Neural progenitor cell (in vitro differentiated cells): ENCODE measurements around the gene GNPTAB. TPM values are rescaled to one million over a fixed set of nuclear protein-coding genes. Genes with fewer than 3 reads are reported as not detected.
A peak's percentile ranks its signal among the peaks of the same experiment; 100 is the strongest.

Source experiments
- DNase-seq: peaks from one replicate; pipeline ENCODE4 v3.0.0-alpha.2; 2016; ENCODE audit warnings: low spot score
- H2AFZ ChIP-seq: fragments of 200-600 bp; sonication (generic); replicated peaks from 2 replicates; pipeline ENCODE4 v1.6.1; 2016; ENCODE audit warnings: antibody characterized with exemption
- H3F3A ChIP-seq: fragments of 200-600 bp; sonication (generic); 2 replicates; pipeline ENCODE4 v1.6.1; 2016; ENCODE audit warnings: antibody characterized with exemption, low read depth
- H3K27ac ChIP-seq: fragments of 200-600 bp; sonication (generic); 2 replicates; pipeline ENCODE4 v1.5.1; 2016; ENCODE audit warnings: mild to moderate bottlenecking
- H3K27me3 ChIP-seq: fragments of 200-600 bp; sonication (generic); 2 replicates; pipeline ENCODE4 v1.6.1; 2016; ENCODE audit warnings: mild to moderate bottlenecking, moderate library complexity
- H3K36me3 ChIP-seq: fragments of 200-600 bp; sonication (generic); 2 replicates; pipeline ENCODE4 v1.5.1; 2016
- H3K4me1 ChIP-seq: fragments of 200-600 bp; sonication (generic); 2 replicates; pipeline ENCODE4 v1.6.1; 2016; ENCODE audit warnings: mixed run types
- H3K4me2 ChIP-seq: fragments of 200-600 bp; sonication (generic); 2 replicates; pipeline ENCODE4 v1.6.1; 2016
- H3K4me3 ChIP-seq: fragments of 200-600 bp; sonication (generic); 2 replicates; pipeline ENCODE4 v1.5.1; 2016
- H3K79me2 ChIP-seq: fragments of 200-600 bp; sonication (generic); 2 replicates; pipeline ENCODE4 v1.6.1; 2016; ENCODE audit warnings: low read depth
- H3K9ac ChIP-seq: fragments of 200-600 bp; sonication (generic); 2 replicates; pipeline ENCODE4 v1.6.1; 2016
- H3K9me3 ChIP-seq: fragments of 200-600 bp; sonication (generic); 2 replicates; pipeline ENCODE4 v1.5.1; 2016; ENCODE audit warnings: low read depth
- H4K20me1 ChIP-seq: fragments of 200-600 bp; sonication (generic); 2 replicates; pipeline ENCODE4 v1.6.1; 2016; ENCODE audit warnings: low read depth
- H3K27ac Mint-ChIP-seq: 3 replicates; pipeline ENCODE4 v1.8.0; 2021; ENCODE audit warnings: mixed read lengths
- H3K27me3 Mint-ChIP-seq: 2 replicates; pipeline ENCODE4 v1.8.0; 2022; ENCODE audit warnings: low read depth, mild to moderate bottlenecking, inconsistent platforms, moderate library complexity, mixed read lengths; ENCODE audit not compliant: insufficient read depth
- H3K36me3 Mint-ChIP-seq: 3 replicates; pipeline ENCODE4 v1.8.0; 2021; ENCODE audit warnings: mixed read lengths
- H3K4me1 Mint-ChIP-seq: 3 replicates; pipeline ENCODE4 v1.8.0; 2021; ENCODE audit warnings: mixed read lengths
- H3K4me3 Mint-ChIP-seq: 3 replicates; pipeline ENCODE4 v1.8.0; 2021; ENCODE audit warnings: mild to moderate bottlenecking, moderate library complexity, mixed read lengths
- H3K9me3 Mint-ChIP-seq: 3 replicates; pipeline ENCODE4 v1.8.0; 2020; ENCODE audit warnings: mixed read lengths
- EZH2 ChIP-seq: fragments of 200-600 bp; sonication (generic); IDR thresholded peaks from 2 replicates; pipeline ENCODE4 v1.6.1; 2017; ENCODE audit warnings: antibody characterized with exemption, mild to moderate bottlenecking, moderate library complexity
- EZH2phosphoT487 ChIP-seq: fragments of 200-600 bp; sonication (generic); IDR thresholded peaks from 2 replicates; pipeline ENCODE4 v1.6.1; 2017; ENCODE audit warnings: antibody characterized with exemption
- total RNA-seq: library from RNA; depleted of rRNA; stranded (reverse); fragments of >200 nt; gene quantifications from 2 replicates; pipeline ENCODE4 v1.2.3, GENCODE V29; 2015; ENCODE audit warnings: low replicate concordance
- TF ChIP-seq, protein P1 (sequence below): fragments of 200-600 bp; sonication (generic); IDR thresholded peaks from 2 replicates; pipeline ENCODE4 v1.5.1; 2017; ENCODE audit warnings: antibody characterized with exemption, mild to moderate bottlenecking

The GNPTAB gene
- total RNA-seq, 1 donor from 2014 or later: 24.0 TPM

DNA sequence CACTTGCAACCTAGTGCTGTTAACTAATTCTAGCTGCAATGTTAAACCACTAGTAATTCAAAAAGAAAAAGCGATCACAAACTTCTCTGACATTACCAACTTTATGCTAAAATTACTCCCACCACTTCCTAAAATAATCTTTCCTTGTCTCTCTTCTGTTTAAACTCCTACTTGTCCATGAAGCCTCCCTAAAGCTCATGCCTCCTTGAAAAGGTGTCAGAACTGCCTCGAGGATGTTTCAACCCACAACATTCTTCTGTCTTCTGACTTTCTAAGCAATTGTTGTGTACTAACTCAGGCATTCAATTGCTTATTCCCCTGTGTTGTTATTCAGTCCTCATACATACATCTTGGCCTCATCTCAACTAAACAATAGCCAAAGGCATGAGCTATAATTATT, 5.9 kb downstream of the GNPTAB start:
- Histone ChIP-seq H4K20me1 (no peaks in the 10 kb centered on the region), H3K4me3 (no peak overlapping the region), H3K36me3 (no peaks in the 10 kb centered on the region), H3K27me3 (no peaks in the 10 kb centered on the region), H3K9ac (no peak overlapping the region), H3K79me2 (peaks cover 28% of the 10 kb centered on the region), H3K4me2 (no peak overlapping the region), H3K4me1 (no peaks in the 10 kb centered on the region), H2AFZ (no peak overlapping the region), H3F3A (no peaks in the 10 kb centered on the region), H3K27ac (no peak overlapping the region), H3K9me3 (no peaks in the 10 kb centered on the region)
- Mint-ChIP-seq H3K27ac (no peak overlapping the region), H3K4me1 (peaks cover 2% of the 10 kb centered on the region), H3K9me3 (peaks cover 2% of the 10 kb centered on the region), H3K36me3 (no peaks in the 10 kb centered on the region), H3K4me3 (no peak overlapping the region), H3K27me3 (peaks cover 6% of the 10 kb centered on the region)
- no peak for TF ChIP-seq EZH2phosphoT487
- no peak for TF ChIP-seq EZH2
- TF ChIP-seq, protein P1, sequence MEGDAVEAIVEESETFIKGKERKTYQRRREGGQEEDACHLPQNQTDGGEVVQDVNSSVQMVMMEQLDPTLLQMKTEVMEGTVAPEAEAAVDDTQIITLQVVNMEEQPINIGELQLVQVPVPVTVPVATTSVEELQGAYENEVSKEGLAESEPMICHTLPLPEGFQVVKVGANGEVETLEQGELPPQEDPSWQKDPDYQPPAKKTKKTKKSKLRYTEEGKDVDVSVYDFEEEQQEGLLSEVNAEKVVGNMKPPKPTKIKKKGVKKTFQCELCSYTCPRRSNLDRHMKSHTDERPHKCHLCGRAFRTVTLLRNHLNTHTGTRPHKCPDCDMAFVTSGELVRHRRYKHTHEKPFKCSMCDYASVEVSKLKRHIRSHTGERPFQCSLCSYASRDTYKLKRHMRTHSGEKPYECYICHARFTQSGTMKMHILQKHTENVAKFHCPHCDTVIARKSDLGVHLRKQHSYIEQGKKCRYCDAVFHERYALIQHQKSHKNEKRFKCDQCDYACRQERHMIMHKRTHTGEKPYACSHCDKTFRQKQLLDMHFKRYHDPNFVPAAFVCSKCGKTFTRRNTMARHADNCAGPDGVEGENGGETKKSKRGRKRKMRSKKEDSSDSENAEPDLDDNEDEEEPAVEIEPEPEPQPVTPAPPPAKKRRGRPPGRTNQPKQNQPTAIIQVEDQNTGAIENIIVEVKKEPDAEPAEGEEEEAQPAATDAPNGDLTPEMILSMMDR: no peak
- DNase-seq: no peak

DNA sequence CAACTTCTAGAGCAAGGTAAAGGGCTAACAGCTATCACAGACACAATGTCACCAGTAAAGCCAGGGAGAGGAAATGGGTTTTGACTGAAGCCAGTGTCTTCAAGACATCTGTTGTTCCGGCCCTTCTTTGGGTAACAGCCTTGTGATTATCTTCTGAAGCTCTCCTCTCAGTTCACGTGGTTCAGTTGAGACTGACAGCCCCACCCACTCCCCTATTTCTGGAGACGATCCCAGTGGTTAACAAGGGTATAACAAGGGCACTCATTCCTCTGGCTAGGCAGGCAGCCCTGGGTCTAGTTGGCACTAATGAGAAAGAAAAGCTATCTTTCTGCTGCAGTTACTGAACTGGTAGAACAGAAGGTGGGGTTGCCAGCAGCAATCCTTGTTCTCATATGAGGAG, 6.9 kb downstream of the GNPTAB start:
- Histone ChIP-seq H3K9me3 (no peaks in the 10 kb centered on the region), H3F3A (no peaks in the 10 kb centered on the region), H4K20me1 (no peaks in the 10 kb centered on the region), H3K4me1 (no peaks in the 10 kb centered on the region), H3K9ac (no peak overlapping the region), H3K36me3 (no peaks in the 10 kb centered on the region), H2AFZ (no peak overlapping the region), H3K27ac (no peak overlapping the region), H3K79me2 (peaks cover 21% of the 10 kb centered on the region), H3K27me3 (no peaks in the 10 kb centered on the region), H3K4me2 (no peak overlapping the region), H3K4me3 (no peak overlapping the region)
- H3K4me3 Mint-ChIP-seq: no peak overlapping the region
- H3K27ac Mint-ChIP-seq: no peak overlapping the region
- H3K4me1 Mint-ChIP-seq: peaks cover 2% of the 10 kb centered on the region
- peaks cover 2% of the 10 kb centered on the region for H3K9me3 Mint-ChIP-seq
- DNase-seq: peak; percentile 70
- no peaks in the 10 kb centered on the region for H3K36me3 Mint-ChIP-seq
- TF ChIP-seq EZH2phosphoT487 (no peak), EZH2 (no peak)
- TF ChIP-seq, protein P1: peak; percentile 43
- peaks cover 6% of the 10 kb centered on the region for H3K27me3 Mint-ChIP-seq

DNA sequence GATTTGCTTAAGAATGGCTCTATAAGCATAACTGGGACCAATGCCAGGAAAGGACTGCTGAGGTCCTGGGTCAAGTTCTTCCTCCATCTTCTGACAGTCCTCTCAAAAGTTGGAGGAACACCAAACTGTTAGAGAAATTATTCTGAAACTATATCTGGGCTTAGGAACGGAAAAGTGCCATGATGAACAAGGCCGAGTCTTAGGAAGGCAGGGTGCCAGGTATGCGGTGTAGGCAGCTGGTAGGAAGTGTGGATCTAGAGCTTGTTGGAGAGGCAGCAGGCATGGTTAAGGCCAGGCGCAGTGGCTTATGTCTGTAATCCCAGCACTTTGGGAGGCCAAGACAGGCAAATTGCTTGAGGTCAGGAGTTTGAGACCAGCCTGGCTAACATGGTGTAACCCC, 7.7 kb downstream of the GNPTAB start:
- H3K27me3 ChIP-seq: no peaks in the 10 kb centered on the region
- no peak overlapping the region for H3K4me3 ChIP-seq
- Mint-ChIP-seq H3K9me3 (peaks cover 2% of the 10 kb centered on the region), H3K4me1 (peaks cover 2% of the 10 kb centered on the region), H3K4me3 (no peak overlapping the region), H3K27ac (no peak overlapping the region), H3K27me3 (peaks cover 6% of the 10 kb centered on the region), H3K36me3 (no peaks in the 10 kb centered on the region)
- no peak overlapping the region for H2AFZ ChIP-seq
- no peaks in the 10 kb centered on the region for H3K36me3 ChIP-seq
- no peak for TF ChIP-seq EZH2phosphoT487
- no peak for TF ChIP-seq EZH2
- TF ChIP-seq, protein P1: no peak
- peaks cover 19% of the 10 kb centered on the region for H3K79me2 ChIP-seq
- H3K27ac ChIP-seq: no peak overlapping the region
- no peak for DNase-seq
- no peaks in the 10 kb centered on the region for H4K20me1 ChIP-seq
- no peaks in the 10 kb centered on the region for H3F3A ChIP-seq
- H3K9ac ChIP-seq: no peak overlapping the region
- no peaks in the 10 kb centered on the region for H3K9me3 ChIP-seq
- no peak overlapping the region for H3K4me2 ChIP-seq
- no peaks in the 10 kb centered on the region for H3K4me1 ChIP-seq
